Measurements from ENCODE around the gene SFI1.

GRCh38 chr22:31508536-31508935, 12.2 kb downstream of the SFI1 start:
- TF ChIP-seq EZH2phosphoT487 (IDR thresholded peaks at IDR 0.05; ENCODE audit: low read depth, severe bottlenecking, unreplicated experiment) (no peak), CTCF (IDR thresholded peaks at IDR 0.05; ENCODE audit: poor library complexity) (no peak), EZH2 (IDR thresholded peaks at IDR 0.05; ENCODE audit: borderline replicate concordance) (no peak)

Data from hepatocyte (in vitro differentiated cells).